KG1 (cell line): ENCODE data around the gene KRT35.

Experiments
- DNase-seq: peaks from one replicate; lab custom pipeline; 2025; lab: John Stamatoyannopoulos, UW

KRT35 gene

GRCh38 chr17:41481036-41481435, at the start of gene KRT35:
TSS of gene KRT35 (minus strand) at chr17:41481151. CDS start at chr17:41481097, 54 bp downstream.
- no peak for DNase-seq

- no peak for DNase-seq
Measured at GRCh38 chr17:41530062-41531048, 49.4 kb upstream of the KRT35 start.

- DNase-seq, result no peak
Measured at GRCh38 chr17:41529491-41529915, 48.6 kb upstream of the KRT35 start.

GRCh38 chr17:41528959-41529353, 48.0 kb upstream of the KRT35 start:
- no peak for DNase-seq

- DNase-seq, result no peak
Measured at GRCh38 chr17:41527063-41528023, 46.4 kb upstream of the KRT35 start.

GRCh38 chr17:41524261-41524660, 43.3 kb upstream of the KRT35 start:
- DNase-seq, result no peak

GRCh38 chr17:41523787-41524186, 42.8 kb upstream of the KRT35 start:
- no peak for DNase-seq

- DNase-seq, result no peak
Measured at GRCh38 chr17:41523225-41523593, 42.3 kb upstream of the KRT35 start.

GRCh38 chr17:41522301-41523224, 41.6 kb upstream of the KRT35 start:
- DNase-seq, result no peak

GRCh38 chr17:41521574-41522261, 40.8 kb upstream of the KRT35 start:
- DNase-seq, result no peak

- DNase-seq, result no peak
Measured at GRCh38 chr17:41520821-41521521, 40.0 kb upstream of the KRT35 start.

- no peak for DNase-seq
Measured at GRCh38 chr17:41519501-41520224, 38.7 kb upstream of the KRT35 start.

- no peak for DNase-seq
Measured at GRCh38 chr17:41518789-41519449, 38.0 kb upstream of the KRT35 start, which contains the start of gene KRT15. TSS of gene KRT15 (minus strand) at chr17:41518890. CDS start at chr17:41518827, 63 bp downstream.

- no peak for DNase-seq
Measured at GRCh38 chr17:41518031-41518430, 37.1 kb upstream of the KRT35 start.

- no peak for DNase-seq
Measured at GRCh38 chr17:41516830-41517283, 35.9 kb upstream of the KRT35 start.

- DNase-seq, result no peak
Measured at GRCh38 chr17:41516147-41516829, 35.3 kb upstream of the KRT35 start.

GRCh38 chr17:41513168-41513547, 32.2 kb upstream of the KRT35 start:
- no peak for DNase-seq

GRCh38 chr17:41512546-41513167, 31.7 kb upstream of the KRT35 start:
- DNase-seq, result no peak
